ENCODE results near the gene LAMA3.

The LAMA3 gene

DNA sequence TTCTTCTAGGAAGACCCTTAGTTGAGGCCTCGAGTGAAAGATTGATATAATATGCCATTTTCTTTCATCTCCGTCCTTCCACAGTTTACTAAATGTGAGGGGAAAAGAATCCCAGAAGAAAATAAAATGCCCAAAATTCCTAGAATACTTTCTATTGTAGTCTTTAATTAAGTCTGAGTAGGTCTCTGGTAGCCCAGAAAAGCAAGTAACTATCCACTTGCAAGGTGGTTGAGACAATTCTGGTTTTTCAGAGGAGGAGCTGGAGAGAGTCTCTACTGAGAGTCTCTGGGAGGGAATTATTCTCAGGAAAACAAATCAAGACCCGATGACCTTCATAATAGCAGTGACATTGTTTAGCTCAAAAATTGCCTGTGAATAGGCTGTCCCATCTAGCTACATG, 261.4 kb downstream of the LAMA3 start:
- no peak overlapping the region for H3K4me3 ChIP-seq (ENCODE audit: low read length)
- no peak for TF ChIP-seq ZNF274 (IDR thresholded peaks at IDR 0.05; ENCODE audit: low read depth, low read length)

DNA sequence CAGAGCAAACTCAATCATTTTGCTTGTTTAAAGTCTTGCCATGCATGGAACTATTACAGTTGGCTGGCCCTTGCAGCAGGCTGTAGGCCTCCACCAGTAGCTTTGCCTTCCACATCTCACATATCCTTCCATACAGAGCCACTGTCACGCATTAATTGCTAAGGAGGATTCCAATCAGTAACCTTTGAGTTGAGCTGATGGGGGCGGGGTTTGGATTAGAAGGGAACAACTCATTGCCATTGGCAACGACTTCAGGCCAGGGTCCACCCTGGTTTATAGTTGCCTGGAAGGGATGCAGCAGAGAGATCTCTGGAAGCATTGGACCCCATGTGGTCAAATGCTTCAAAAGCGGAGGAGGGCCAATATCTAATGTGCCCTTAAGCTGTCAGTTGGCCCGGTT, 262.0 kb downstream of the LAMA3 start:
- H3K4me3 ChIP-seq (ENCODE audit: low read length): no peak overlapping the region
- TF ChIP-seq ZNF274 (IDR thresholded peaks at IDR 0.05; ENCODE audit: low read depth, low read length): no peak

DNA sequence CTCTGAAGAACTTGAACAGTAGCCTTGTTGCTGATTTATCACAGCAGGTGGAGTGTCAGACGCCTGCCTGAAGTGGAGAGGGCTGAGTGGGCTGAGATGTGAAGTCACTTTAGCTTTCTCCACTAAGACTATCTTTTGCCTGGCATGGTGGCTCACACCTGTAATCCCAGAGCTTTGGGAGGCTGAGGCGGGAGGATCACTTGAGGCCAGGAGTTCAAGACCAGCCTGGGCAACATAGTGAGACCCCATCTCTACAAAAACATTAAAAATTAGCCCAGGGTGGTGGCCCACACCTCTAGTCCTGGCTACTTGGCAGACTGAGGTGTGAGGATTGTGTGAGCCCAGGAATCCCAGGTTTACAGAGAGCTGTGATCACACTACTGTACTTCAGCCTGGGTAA, 264.7 kb downstream of the LAMA3 start:
- H3K4me3 ChIP-seq (ENCODE audit: low read length): no peak overlapping the region
- TF ChIP-seq ZNF274 (IDR thresholded peaks at IDR 0.05; ENCODE audit: low read depth, low read length): no peak

DNA sequence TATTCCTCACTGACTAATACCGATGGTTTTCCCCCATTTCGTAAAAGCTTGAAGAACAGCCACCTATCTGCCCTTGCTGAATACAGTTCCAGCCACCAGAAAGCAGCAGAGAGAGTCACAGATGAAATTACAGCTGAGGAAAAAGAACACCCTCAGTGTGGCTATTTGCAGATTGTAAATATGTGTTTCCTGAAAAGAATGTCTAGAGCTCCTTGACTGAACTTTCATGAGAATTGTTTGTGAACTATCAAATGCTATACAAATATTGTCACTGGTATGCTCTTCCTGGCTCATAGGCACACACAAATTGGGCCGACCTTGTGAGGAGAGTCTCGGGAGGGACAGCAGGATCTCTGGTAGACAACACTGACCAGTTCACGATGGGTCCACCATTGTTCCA, 267.2 kb downstream of the LAMA3 start:
- H3K4me3 ChIP-seq (ENCODE audit: low read length): no peak overlapping the region
- TF ChIP-seq ZNF274 (IDR thresholded peaks at IDR 0.05; ENCODE audit: low read depth, low read length): no peak

DNA sequence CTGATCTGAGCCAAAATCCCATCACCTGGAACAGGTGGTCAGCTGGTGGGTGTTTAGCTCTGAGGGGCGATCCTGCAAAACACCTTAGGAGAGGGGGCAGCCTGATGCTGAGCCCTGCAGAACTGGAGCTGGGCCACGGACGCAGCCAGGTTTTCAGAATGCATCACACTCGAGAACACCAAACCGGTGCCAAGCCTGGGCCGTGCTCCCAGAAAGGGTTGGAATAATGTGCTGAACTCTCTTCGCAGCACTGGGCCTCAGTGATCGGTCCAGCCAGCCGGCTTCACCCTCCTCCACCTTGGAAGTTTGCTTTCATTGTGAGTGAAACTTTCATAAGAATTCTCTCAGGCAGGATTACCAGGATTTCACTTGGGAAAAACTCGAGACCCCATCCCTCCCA, 268.8 kb downstream of the LAMA3 start:
- TF ChIP-seq ZNF274 (IDR thresholded peaks at IDR 0.05; ENCODE audit: low read depth, low read length): no peak

DNA sequence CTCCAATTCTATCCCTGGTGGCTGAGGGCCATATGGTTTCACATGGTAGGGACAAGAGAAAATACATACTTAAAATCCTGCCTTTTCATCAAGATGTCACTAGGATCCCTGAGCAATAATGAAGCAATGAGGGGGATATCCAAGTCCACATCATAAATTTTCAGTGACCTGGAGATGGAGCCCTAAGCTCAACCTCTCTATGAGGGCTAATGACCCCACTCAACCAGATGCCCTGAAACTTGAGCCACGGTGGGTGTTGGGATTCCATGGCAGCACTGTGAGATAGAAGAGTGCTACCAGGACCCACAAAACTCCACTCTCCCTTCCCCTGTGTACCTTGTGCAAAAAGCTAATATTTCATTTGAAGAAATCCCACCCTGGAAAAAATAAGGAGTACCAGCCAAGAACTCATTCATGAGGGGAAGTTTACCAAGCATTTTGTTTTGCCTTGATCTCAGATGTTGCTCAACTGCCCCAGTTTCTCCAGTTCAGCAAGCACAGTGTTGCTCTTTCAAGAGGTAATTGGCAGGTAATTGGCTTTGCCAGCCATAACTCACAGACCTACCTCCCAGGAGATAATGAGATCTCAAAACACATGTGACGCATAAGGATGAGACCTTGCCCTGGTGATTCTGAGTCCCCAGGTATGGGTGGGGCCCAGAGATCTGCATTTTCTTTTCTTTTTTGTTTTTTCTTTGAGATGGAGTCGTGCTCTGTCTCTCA, 274.4 kb downstream of the LAMA3 start:
- TF ChIP-seq ZNF274 (IDR thresholded peaks at IDR 0.05; ENCODE audit: low read depth, low read length): no peak
- no peak overlapping the region for H3K4me3 ChIP-seq (ENCODE audit: low read length)

More for the DNA sequence above, 268.8 kb downstream of the LAMA3 start:
- H3K4me3 ChIP-seq (ENCODE audit: low read length): no peak overlapping the region

DNA sequence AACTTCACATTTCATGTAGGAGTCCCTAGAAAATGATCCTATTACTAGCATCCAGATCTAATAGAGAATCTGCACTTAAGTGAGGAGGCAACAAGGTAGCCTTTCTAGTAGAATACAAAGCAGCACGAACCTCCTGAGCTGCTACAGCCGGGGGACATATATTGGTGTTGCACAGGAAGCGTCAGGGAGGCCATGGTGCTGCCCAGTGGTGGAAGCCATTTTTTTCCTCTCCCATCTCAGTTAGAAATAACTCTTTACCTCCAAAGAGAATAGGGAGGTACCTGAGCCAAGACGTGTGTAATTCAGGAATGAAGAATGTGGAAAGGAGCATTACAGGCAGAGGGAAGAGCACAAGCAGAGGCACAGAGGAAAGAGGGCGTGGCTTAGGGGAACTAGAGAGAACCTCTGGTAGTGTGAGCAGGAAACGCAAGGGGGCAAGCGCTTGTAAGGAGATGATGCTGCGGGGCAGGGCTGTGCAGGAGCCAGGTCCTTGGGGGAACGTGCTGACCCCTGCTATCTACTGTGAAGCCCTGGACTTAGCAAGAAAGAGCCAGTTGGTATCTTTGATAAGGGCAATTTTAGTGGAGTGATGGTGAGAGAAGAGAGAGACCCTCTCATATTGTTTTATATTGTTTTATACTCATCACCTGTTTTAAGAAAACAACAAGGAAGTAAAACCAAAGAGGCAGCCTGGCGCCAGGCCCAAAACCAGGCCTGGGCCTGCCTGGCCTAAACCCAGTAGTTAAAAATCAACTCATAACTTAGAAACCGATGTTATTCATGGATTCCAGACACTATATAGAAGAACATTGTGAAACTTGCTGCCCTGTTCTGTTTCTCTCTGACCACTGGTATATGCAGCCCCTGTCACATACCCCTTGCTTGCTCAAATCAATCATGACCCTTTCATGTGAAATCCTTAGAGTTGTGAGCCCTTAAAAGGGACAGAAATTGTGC, 275.3 kb downstream of the LAMA3 start:
- no peak overlapping the region for H3K4me3 ChIP-seq (ENCODE audit: low read length)
- TF ChIP-seq ZNF274 (IDR thresholded peaks at IDR 0.05; ENCODE audit: low read depth, low read length): no peak

DNA sequence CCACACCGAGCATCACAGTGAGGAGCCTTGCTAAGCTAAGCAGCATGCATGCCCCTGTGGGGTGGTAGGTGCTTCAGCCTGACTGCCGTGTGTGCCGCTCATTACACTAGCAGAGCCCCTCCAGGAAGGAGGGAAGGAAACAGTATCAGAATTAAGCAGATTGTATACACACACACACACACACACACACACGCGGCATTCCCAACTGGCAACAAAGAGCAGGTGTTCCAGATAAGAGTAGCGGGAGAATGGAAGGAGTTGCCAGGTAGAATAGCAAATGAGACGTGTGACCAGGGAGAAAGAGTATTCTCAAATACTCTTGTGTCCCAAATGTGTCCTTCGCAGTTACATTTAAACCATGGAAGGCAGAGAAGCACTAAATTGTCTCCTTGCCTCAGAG, 277.7 kb downstream of the LAMA3 start:
- no peak overlapping the region for H3K4me3 ChIP-seq (ENCODE audit: low read length)
- no peak for TF ChIP-seq ZNF274 (IDR thresholded peaks at IDR 0.05; ENCODE audit: low read depth, low read length)

DNA sequence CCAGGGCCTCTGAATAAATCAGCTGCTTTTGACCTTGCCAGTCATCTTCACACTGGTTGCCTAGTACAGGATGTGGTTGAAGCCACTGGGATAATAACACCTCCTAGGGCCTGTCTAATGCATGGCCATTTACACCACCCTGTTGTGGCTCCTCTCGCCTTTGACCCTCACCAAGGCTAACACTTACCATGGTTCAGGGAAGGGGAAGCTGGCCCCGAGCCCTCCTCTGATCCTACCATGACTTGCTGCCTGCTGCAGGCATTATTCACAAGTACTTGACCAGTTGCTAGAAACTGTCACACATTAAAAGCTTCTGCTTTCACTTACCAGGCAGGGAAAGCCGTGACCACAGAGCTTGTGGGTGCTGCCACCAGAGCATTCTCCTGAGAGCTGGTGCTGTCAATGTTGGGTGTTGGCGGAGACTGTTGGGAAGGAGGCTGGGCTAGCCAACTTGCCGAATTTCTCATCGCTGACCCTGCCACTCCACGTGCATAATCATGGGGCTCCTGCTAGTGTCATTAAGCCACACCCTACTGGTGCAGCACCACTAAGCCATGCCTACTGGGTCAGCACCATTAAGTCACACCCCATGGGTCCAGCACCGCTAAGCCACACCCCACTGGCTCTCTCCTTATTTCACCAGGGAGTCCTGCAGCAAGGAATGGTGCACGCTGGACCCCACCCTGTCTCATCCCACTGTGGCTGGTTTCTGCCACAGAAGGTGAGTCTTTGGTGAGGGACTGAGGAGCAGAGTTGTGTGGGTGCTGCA, 278.3 kb downstream of the LAMA3 start:
- no peak overlapping the region for H3K4me3 ChIP-seq (ENCODE audit: low read length)

DNA sequence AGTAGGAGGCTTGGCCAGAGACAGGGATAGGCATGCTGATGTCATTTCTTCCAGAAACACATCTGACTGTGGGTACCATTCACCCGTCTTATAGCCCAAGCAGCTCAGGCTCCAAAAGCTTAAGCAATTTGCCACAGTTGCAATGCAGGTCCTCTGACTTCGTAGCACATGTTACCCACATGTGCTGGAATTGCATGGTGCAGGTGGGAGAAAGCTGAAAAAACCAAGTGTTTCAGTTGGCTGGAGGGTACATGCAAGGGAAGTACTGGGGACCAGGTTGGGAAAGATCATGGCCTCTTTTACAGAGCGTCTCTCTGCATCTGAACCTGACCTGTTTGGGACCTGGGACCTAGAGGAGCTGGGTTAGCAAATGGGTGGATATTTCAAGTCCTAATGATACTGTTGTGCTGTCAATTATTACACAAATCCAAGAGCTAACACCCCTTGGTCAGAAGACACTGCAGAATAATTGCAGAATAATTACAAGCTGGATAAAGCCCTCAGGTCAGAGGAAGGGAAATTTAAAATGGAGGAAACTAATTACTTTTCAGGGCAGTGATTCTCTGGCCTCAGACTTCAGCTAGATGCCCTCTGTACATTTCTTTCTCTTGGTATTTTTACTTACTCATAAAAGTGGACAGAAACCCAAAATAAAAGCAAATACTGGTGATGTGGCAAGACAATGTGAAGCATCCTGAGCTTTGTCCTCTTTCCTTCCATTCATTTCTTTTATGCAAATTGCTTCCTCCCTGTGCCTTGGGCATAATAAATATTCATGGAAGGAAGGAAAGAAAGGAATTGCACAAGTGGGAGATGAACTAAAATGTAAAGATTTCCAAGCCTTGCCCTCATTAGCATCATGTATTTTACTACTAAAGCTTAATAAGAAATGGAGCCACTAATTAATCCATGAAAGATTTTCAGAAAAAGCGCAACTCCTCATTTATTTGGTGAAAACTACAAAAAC, 279.7 kb downstream of the LAMA3 start:
- no peak overlapping the region for H3K4me3 ChIP-seq (ENCODE audit: low read length)
- TF ChIP-seq ZNF274 (IDR thresholded peaks at IDR 0.05; ENCODE audit: low read depth, low read length): no peak

More for the DNA sequence above, 278.3 kb downstream of the LAMA3 start:
- TF ChIP-seq ZNF274 (IDR thresholded peaks at IDR 0.05; ENCODE audit: low read depth, low read length): no peak

DNA sequence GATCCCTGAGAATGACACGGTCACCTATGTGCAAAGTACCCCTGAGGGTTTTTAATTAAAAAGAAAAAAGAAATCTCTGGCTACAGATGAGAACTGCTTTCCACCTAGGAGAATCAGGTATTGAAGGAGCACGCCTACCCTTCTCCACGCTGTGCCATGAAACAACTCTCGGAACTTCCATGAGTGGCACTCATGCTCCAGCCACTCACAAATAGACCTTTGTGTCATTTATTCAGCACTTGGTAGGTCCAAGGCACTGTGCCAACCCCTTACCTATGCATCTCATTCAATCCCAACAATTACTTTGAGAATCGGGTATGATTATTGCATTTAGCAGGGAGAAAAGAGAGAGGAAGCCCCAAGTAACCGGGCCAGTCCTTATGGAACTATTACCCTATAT, 280.4 kb downstream of the LAMA3 start:
- no peak for TF ChIP-seq ZNF274 (IDR thresholded peaks at IDR 0.05; ENCODE audit: low read depth, low read length)
- no peak overlapping the region for H3K4me3 ChIP-seq (ENCODE audit: low read length)

DNA sequence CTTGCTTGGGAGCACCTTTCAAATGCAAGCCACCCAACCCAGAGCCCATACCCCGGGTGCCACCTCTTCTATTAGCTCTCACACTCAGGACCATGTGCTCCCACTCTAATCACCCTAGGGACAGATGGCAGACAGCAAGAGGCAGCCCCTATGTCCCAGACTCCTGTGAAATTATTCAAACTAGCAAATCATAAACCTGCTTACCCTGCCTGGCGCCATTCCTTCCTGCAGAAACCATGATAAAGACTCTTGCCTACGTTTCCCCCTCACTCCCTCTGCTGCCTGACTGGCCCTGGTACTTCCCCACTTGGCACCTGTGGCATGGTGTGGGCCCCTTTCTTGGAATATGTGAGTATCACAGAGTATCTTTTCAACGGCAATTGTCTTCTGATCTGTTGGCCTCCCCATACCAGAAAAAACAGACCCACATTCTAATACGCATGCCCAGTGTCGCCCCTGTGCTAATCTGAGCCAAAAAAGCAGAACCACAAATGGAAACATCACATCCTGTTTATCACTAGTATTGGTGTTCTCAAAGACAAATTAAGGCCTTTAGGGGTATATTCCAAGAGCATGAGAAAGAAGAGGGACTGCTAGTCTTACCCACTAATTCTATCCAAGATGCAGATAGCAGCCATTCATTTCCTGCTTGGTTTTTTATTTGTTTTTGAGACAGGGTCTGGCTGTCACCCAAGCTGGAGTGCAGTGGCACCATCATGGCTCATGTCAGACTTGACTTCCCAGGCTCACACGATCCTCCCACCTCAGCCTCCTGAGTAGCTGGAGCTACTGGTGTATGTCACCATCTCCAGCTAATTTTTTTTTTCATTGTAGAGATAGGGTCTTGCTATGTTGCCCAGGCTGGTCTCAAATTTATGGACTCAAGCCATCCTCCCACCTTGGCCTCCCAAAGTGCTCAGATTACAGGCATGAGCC, 281.2 kb downstream of the LAMA3 start:
- no peak overlapping the region for H3K4me3 ChIP-seq (ENCODE audit: low read length)

More for the DNA sequence above, 281.2 kb downstream of the LAMA3 start:
- no peak for TF ChIP-seq ZNF274 (IDR thresholded peaks at IDR 0.05; ENCODE audit: low read depth, low read length)

Measured in GM08714 (cell line).